ENCODE results near the gene BCORL1.

The BCORL1 gene

GRCh38 chrX:129982300-129983251 is at the start of gene BCORL1:
BCORL1 (plus strand) TSS chrX:129982635; CDS start chrX:130005232, 22,597 bp downstream.
- peak; percentile 73 to 74 for DNase-seq (ENCODE audit: low read depth in 2 of 2)

GRCh38 chrX:129932821-129933321 is 49.6 kb upstream of the BCORL1 start:
- no peak for DNase-seq (ENCODE audit: low read depth in 2 of 2)

- no peak for DNase-seq (ENCODE audit: low read depth in 2 of 2)
Observed at GRCh38 chrX:129933700-129934099, 48.7 kb upstream of the BCORL1 start.

GRCh38 chrX:129934461-129934860 is 48.0 kb upstream of the BCORL1 start:
- no peak for DNase-seq (ENCODE audit: low read depth in 2 of 2)

- DNase-seq (ENCODE audit: low read depth in 2 of 2), result no peak
Observed at GRCh38 chrX:129934952-129935351, 47.5 kb upstream of the BCORL1 start.

GRCh38 chrX:129938081-129938480 is 44.4 kb upstream of the BCORL1 start:
- DNase-seq (ENCODE audit: low read depth in 2 of 2), result no peak

- DNase-seq (ENCODE audit: low read depth in 2 of 2), result no peak
Observed at GRCh38 chrX:129939986-129940385, 42.4 kb upstream of the BCORL1 start.

GRCh38 chrX:129940721-129941120 is 41.7 kb upstream of the BCORL1 start:
- no peak for DNase-seq (ENCODE audit: low read depth in 2 of 2)

GRCh38 chrX:129945131-129945530 is 37.3 kb upstream of the BCORL1 start:
- DNase-seq (ENCODE audit: low read depth in 2 of 2), result no peak

- no peak for DNase-seq (ENCODE audit: low read depth in 2 of 2)
Observed at GRCh38 chrX:129953334-129953648, 29.1 kb upstream of the BCORL1 start.

GRCh38 chrX:129953881-129954280 is 28.6 kb upstream of the BCORL1 start:
- DNase-seq (ENCODE audit: low read depth in 2 of 2), result no peak

- DNase-seq (ENCODE audit: low read depth in 2 of 2), result no peak
Observed at GRCh38 chrX:129954804-129955203, 27.6 kb upstream of the BCORL1 start.

GRCh38 chrX:129955682-129956081 is 26.8 kb upstream of the BCORL1 start:
- no peak for DNase-seq (ENCODE audit: low read depth in 2 of 2)

- DNase-seq (ENCODE audit: low read depth in 2 of 2), result no peak
Observed at GRCh38 chrX:129956145-129956544, 26.3 kb upstream of the BCORL1 start.

GRCh38 chrX:129956765-129957164 is 25.7 kb upstream of the BCORL1 start:
- no peak for DNase-seq (ENCODE audit: low read depth in 2 of 2)

GRCh38 chrX:129957241-129958082 is 25.0 kb upstream of the BCORL1 start:
- no peak for DNase-seq (ENCODE audit: low read depth in 2 of 2)

- DNase-seq (ENCODE audit: low read depth in 2 of 2), result no peak
Observed at GRCh38 chrX:129958083-129958465, 24.4 kb upstream of the BCORL1 start.

- DNase-seq (ENCODE audit: low read depth in 2 of 2), result no peak
Observed at GRCh38 chrX:129958814-129959492, 23.5 kb upstream of the BCORL1 start.

GRCh38 chrX:129959493-129959832 is 23.0 kb upstream of the BCORL1 start:
- DNase-seq (ENCODE audit: low read depth in 2 of 2), result no peak

- peak in 1 of 2 experiments; percentile 59 for DNase-seq (ENCODE audit: low read depth in 2 of 2)
Observed at GRCh38 chrX:129961180-129962083, 21.0 kb upstream of the BCORL1 start.

- no peak for DNase-seq (ENCODE audit: low read depth in 2 of 2)
Observed at GRCh38 chrX:129963729-129964128, 18.7 kb upstream of the BCORL1 start.
